SK-N-SH treated with all-trans-retinoic acid at 6 μM for 48 hours (cell line): Measurements from ENCODE around the gene FIBIN.
"Not testable (repeated sequence)": the region's sequence is repeated elsewhere in the genome, so short reads cannot be mapped to it uniquely, and the experiment has no call there.

Experiments
- ATAC-seq: fragments of 200-7000 bp; cut with Tn5 transposase; 3 replicates; pipeline ENCODE4 v1.9.1; 2020; ENCODE audit warnings: mild to moderate bottlenecking, moderate library complexity
- ARNTL ChIP-seq: fragments of 450-650 bp; formaldehyde crosslinking; IDR thresholded peaks from 2 replicates; pipeline ENCODE4 v1.5.0; 2020; ENCODE audit warnings: low read depth, mild to moderate bottlenecking, moderate library complexity, borderline replicate concordance
- BACH2 ChIP-seq: fragments of 250-450 bp; sonication (Bioruptor Pico); IDR thresholded peaks from 2 replicates; pipeline ENCODE4 v1.9.0; 2021; ENCODE audit warnings: mild to moderate bottlenecking, borderline replicate concordance
- ESRRG ChIP-seq: fragments of 250-450 bp; sonication (Bioruptor Pico); IDR thresholded peaks from 2 replicates; pipeline ENCODE4 v1.6.1; 2021; ENCODE audit warnings: mild to moderate bottlenecking
- GLIS3 ChIP-seq: fragments of 250-450 bp; sonication (Bioruptor Pico); IDR thresholded peaks from 2 replicates; pipeline ENCODE4 v1.5.0; 2020; ENCODE audit warnings: mild to moderate bottlenecking, moderate library complexity
- ISL1 ChIP-seq: fragments of 250-450 bp; sonication (Bioruptor Pico); IDR thresholded peaks from 2 replicates; pipeline ENCODE4 v2.1.2; 2022; ENCODE audit warnings: mild to moderate bottlenecking, moderate library complexity
- OSR1 ChIP-seq: fragments of 250-450 bp; sonication (Bioruptor Pico); IDR thresholded peaks from 2 replicates; pipeline ENCODE4 v1.8.0; 2022; ENCODE audit warnings: moderate library complexity, mild to moderate bottlenecking, inconsistent platforms
- PATZ1 ChIP-seq: fragments of 250-450 bp; sonication (Bioruptor Pico); IDR thresholded peaks from 2 replicates; pipeline ENCODE4 v1.8.0; 2020; ENCODE audit warnings: mild to moderate bottlenecking, moderate library complexity, borderline replicate concordance
- POU6F1 ChIP-seq: fragments of 250-450 bp; sonication (Bioruptor Pico); IDR thresholded peaks from 2 replicates; pipeline ENCODE4 v1.8.0; 2021; ENCODE audit warnings: low read depth, mild to moderate bottlenecking, moderate library complexity, borderline replicate concordance
- PPARA ChIP-seq: fragments of 250-450 bp; sonication (Bioruptor Pico); IDR thresholded peaks from 2 replicates; pipeline ENCODE4 v1.5.0; 2020; ENCODE audit warnings: mild to moderate bottlenecking, borderline replicate concordance
- RARB ChIP-seq: fragments of 250-450 bp; sonication (Bioruptor Pico); IDR thresholded peaks from 2 replicates; pipeline ENCODE4 v1.8.0; 2021; ENCODE audit warnings: mild to moderate bottlenecking, moderate library complexity
- TCF4 ChIP-seq: fragments of 250-450 bp; sonication (Bioruptor Pico); IDR thresholded peaks from 2 replicates; pipeline ENCODE4 v1.8.0; 2021; ENCODE audit warnings: mild to moderate bottlenecking, moderate library complexity, borderline replicate concordance
- TOX ChIP-seq: fragments of 250-450 bp; sonication (Bioruptor Pico); IDR thresholded peaks from 2 replicates; pipeline ENCODE4 v1.8.0; 2021; ENCODE audit warnings: mild to moderate bottlenecking, moderate library complexity, borderline replicate concordance
- ZC3H10 ChIP-seq: fragments of 250-450 bp; sonication (Bioruptor Pico); IDR thresholded peaks from 2 replicates; pipeline ENCODE4 v1.5.1; 2021; ENCODE audit warnings: mild to moderate bottlenecking, moderate library complexity
- ZFP3 ChIP-seq: fragments of 250-450 bp; sonication (Bioruptor Pico); IDR thresholded peaks from 2 replicates; pipeline ENCODE4 v1.5.0; 2020; ENCODE audit warnings: mild to moderate bottlenecking, moderate library complexity
- ZFP30 ChIP-seq: fragments of 450-650 bp; formaldehyde crosslinking; IDR thresholded peaks from 2 replicates; pipeline ENCODE4 v1.5.0; 2022; ENCODE audit warnings: mild to moderate bottlenecking, moderate library complexity
- ZNF565 ChIP-seq: fragments of 450-650 bp; formaldehyde crosslinking; conservative IDR thresholded peaks from 2 replicates; pipeline ENCODE4 v1.5.0; 2020; ENCODE audit warnings: low read depth, mild to moderate bottlenecking, moderate library complexity
- ZNF70 ChIP-seq: fragments of 450-650 bp; formaldehyde crosslinking; IDR thresholded peaks from 2 replicates; pipeline ENCODE4 v1.5.0; 2020; ENCODE audit warnings: mild to moderate bottlenecking, moderate library complexity
- ZNF8 ChIP-seq: fragments of 450-650 bp; formaldehyde crosslinking; IDR thresholded peaks from 2 replicates; pipeline ENCODE4 v1.5.0; 2020; ENCODE audit warnings: mild to moderate bottlenecking, moderate library complexity
- TF ChIP-seq, protein P1 (sequence below): fragments of 250-450 bp; sonication (Bioruptor Pico); IDR thresholded peaks from 2 replicates; pipeline ENCODE4 v1.5.1; 2020; ENCODE audit warnings: low read depth, mild to moderate bottlenecking, moderate library complexity
- TF ChIP-seq, protein P2 (sequence below): fragments of 250-450 bp; sonication (Bioruptor Pico); IDR thresholded peaks from 2 replicates; pipeline ENCODE4 v1.5.1; 2021; ENCODE audit warnings: mild to moderate bottlenecking, moderate library complexity

FIBIN gene

DNA sequence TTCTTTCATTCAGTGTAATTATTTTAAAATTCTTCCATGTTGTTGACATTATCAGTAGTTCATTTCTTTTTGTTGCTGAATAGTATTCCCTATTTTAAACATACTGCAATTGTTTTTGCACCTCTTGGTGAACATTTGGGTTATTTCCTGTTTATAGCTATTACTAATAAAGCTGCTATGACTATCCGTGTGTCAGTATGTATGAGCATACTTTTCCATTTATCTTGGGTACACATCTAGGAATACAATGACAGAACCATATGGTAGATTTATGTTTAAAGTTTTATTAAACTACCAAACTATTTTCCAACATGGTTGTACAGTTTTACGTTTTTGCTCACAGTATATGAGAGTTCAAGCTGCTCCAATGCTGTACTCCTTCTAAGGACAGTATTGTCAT lies 22.0 kb upstream of the FIBIN start:
- TF ChIP-seq ZC3H10 (CRISPR knock-in tag) (no peak), ZNF565 (CRISPR knock-in tag) (no peak), POU6F1 (CRISPR knock-in tag) (no peak), ISL1 (CRISPR knock-in tag) (no peak), TCF4 (CRISPR knock-in tag) (no peak), ZNF70 (CRISPR knock-in tag) (no peak), OSR1 (CRISPR knock-in tag) (no peak), ZFP30 (CRISPR knock-in tag) (no peak), BACH2 (CRISPR knock-in tag) (no peak), TOX (CRISPR knock-in tag) (no peak)
- TF ChIP-seq, protein P1, sequence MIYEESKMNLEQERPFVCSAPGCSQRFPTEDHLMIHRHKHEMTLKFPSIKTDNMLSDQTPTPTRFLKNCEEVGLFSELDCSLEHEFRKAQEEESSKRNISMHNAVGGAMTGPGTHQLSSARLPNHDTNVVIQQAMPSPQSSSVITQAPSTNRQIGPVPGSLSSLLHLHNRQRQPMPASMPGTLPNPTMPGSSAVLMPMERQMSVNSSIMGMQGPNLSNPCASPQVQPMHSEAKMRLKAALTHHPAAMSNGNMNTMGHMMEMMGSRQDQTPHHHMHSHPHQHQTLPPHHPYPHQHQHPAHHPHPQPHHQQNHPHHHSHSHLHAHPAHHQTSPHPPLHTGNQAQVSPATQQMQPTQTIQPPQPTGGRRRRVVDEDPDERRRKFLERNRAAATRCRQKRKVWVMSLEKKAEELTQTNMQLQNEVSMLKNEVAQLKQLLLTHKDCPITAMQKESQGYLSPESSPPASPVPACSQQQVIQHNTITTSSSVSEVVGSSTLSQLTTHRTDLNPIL = no peak
- ATAC-seq = no peak

DNA sequence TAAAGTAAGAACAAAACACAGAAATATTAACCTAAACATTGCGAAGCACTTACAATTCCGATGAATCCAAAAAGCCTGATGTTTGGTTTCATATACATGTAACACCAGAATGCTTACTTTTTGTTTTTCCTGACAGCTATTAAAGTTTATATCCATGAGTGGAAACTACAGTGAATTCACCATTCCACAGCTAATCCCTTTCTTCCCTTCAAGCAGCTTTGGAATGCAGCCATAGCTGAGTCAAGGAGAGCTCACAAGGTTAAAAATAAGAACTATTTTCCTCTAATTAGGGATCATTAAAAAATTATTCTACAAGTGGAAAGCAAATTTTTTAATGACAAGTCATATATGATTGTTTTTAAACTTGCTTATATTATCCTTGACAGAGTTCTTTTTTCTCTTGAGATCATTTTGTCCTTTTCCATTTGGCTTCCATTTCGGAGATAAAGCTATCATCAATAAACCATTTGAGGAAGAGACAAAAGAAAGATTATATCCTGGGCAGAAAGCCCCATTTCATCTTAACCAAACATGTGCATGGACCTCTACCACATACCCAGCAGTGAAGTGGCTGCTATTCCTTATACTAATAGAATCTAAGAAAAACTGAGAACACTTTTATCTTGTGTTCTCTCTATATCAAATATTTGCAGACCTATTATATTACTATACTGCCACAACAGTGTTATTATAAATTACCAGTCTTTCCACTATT lies 19.7 kb upstream of the FIBIN start:
- ATAC-seq = no peak
- TF ChIP-seq PPARA (CRISPR knock-in tag) (no peak), ZNF565 (CRISPR knock-in tag) (no peak), TCF4 (CRISPR knock-in tag) (no peak), ARNTL (CRISPR knock-in tag) (no peak)

DNA sequence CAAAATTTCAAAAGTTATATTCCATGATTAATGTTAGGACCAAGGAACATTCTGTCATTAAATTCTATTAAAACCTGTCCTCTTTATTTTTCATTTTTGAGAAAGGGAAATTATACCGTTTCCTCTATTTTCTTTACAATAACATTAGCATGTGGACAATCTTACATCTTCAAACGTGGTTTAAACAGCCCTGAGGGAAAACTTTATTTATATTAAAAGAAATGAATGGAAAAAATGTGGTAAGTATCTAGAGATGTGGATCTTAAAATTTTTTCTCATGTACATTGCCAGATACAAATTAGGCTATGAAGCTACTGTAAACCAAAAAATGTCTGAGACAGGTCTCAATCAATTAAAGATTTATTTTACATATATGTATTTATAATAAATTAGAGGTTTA lies 18.9 kb upstream of the FIBIN start:
- TF ChIP-seq ESRRG (CRISPR knock-in tag) (no peak), TCF4 (CRISPR knock-in tag) (no peak), ZNF70 (CRISPR knock-in tag) (no peak), OSR1 (CRISPR knock-in tag) (no peak), BACH2 (CRISPR knock-in tag) (no peak), GLIS3 (CRISPR knock-in tag) (no peak), TOX (CRISPR knock-in tag) (no peak)
- no peak for ATAC-seq

DNA sequence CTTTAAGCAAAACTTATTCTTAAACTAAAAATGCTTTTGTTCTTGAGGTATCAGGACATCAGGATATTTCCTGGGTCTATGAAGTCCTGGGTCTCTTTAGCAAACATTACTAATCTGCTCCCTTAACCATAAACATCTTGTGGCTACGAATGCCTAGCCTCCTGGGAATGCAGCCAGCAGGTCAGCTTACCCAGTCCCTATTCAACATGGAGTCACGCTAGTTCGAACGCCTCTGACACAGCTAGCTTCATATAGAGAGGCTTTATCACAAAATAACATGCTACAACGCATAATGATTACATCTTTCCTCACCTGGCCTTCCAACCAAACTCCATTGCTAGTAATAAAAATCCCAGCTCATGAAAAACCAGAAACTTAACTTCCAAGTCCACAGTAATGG lies 17.5 kb upstream of the FIBIN start:
- TF ChIP-seq PPARA (CRISPR knock-in tag) = no peak
- no peak for ATAC-seq

GRCh38 chr11:26977209-26977608 lies 16.7 kb upstream of the FIBIN start:
- not testable (repeated sequence) for ATAC-seq

- TF ChIP-seq ARNTL (CRISPR knock-in tag) = no peak
- no peak for TF ChIP-seq ZC3H10 (CRISPR knock-in tag)
- no peak for TF ChIP-seq OSR1 (CRISPR knock-in tag)
- TF ChIP-seq ZNF565 (CRISPR knock-in tag) = no peak
- no peak for TF ChIP-seq ISL1 (CRISPR knock-in tag)
- no peak for TF ChIP-seq BACH2 (CRISPR knock-in tag)
- no peak for TF ChIP-seq RARB
- TF ChIP-seq, protein P2, sequence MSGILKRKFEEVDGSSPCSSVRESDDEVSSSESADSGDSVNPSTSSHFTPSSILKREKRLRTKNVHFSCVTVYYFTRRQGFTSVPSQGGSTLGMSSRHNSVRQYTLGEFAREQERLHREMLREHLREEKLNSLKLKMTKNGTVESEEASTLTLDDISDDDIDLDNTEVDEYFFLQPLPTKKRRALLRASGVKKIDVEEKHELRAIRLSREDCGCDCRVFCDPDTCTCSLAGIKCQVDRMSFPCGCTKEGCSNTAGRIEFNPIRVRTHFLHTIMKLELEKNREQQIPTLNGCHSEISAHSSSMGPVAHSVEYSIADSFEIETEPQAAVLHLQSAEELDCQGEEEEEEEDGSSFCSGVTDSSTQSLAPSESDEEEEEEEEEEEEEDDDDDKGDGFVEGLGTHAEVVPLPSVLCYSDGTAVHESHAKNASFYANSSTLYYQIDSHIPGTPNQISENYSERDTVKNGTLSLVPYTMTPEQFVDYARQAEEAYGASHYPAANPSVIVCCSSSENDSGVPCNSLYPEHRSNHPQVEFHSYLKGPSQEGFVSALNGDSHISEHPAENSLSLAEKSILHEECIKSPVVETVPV (CRISPR knock-in tag) = no peak
- no peak for TF ChIP-seq TCF4 (CRISPR knock-in tag)
- TF ChIP-seq POU6F1 (CRISPR knock-in tag) = no peak
- TF ChIP-seq ZFP3 = no peak
- TF ChIP-seq PATZ1 (CRISPR knock-in tag) = no peak
- no peak for TF ChIP-seq ZNF8 (CRISPR knock-in tag)
- TF ChIP-seq, protein P1 = no peak
- TF ChIP-seq ESRRG (CRISPR knock-in tag) = no peak
- TF ChIP-seq PPARA (CRISPR knock-in tag) = no peak
- TF ChIP-seq, all 23 proteins: peak for 0
- ATAC-seq = no peak
Measured at GRCh38 chr11:26983645-26984044, 10.3 kb upstream of the FIBIN start.
